GM23338 (cell line): Measurements from ENCODE around the gene IWS1. TPM values are rescaled to one million over a fixed set of nuclear protein-coding genes. Genes with fewer than 3 reads are reported as not detected.

ENCODE experiments used
- ATAC-seq: fragments of 200-7000 bp; cut with Tn5 transposase; 3 replicates; pipeline ENCODE4 v1.9.1; 2020
- DNase-seq: peaks from one replicate; pipeline ENCODE4 v3.0.0-alpha.2; 2015; ENCODE audit warnings: low spot score
- H2AFZ ChIP-seq: fragments of 200-600 bp; sonication (generic); 2 replicates; pipeline ENCODE4 v1.8.0; 2016; ENCODE audit warnings: antibody characterized with exemption, mild to moderate bottlenecking, moderate library complexity
- H3F3A ChIP-seq: fragments of 200-600 bp; sonication (generic); replicated peaks from 2 replicates; pipeline ENCODE4 v1.8.0; 2017; ENCODE audit warnings: antibody characterized with exemption, mixed run types, low read depth
- H3K27ac ChIP-seq: fragments of 200-600 bp; sonication (generic); 2 replicates; pipeline ENCODE4 v1.6.1; 2016; ENCODE audit warnings: low read depth
- H3K27me3 ChIP-seq: fragments of 200-600 bp; sonication (generic); 2 replicates; pipeline ENCODE4 v1.8.0; 2016; ENCODE audit warnings: mild to moderate bottlenecking, mixed run types, moderate library complexity; ENCODE audit not compliant: insufficient read depth
- H3K36me3 ChIP-seq: fragments of 200-600 bp; sonication (generic); 2 replicates; pipeline ENCODE4 v1.8.0; 2016; ENCODE audit warnings: mild to moderate bottlenecking; ENCODE audit not compliant: insufficient read depth
- H3K4me1 ChIP-seq: fragments of 200-600 bp; sonication (generic); 2 replicates; pipeline ENCODE4 v1.8.0; 2016; ENCODE audit warnings: mild to moderate bottlenecking, moderate library complexity; ENCODE audit not compliant: insufficient read depth
- H3K4me2 ChIP-seq: fragments of 200-600 bp; sonication (generic); 2 replicates; pipeline ENCODE4 v1.7.1; 2017; ENCODE audit warnings: mixed run types
- H3K4me3 ChIP-seq: fragments of 200-600 bp; sonication (generic); 2 replicates; pipeline ENCODE4 v1.6.1; 2016; ENCODE audit warnings: mixed run types
- H3K79me2 ChIP-seq: fragments of 200-600 bp; sonication (generic); replicated peaks from 2 replicates; pipeline ENCODE4 v1.8.0; 2017; ENCODE audit warnings: mild to moderate bottlenecking; ENCODE audit not compliant: insufficient read depth
- H3K9me2 ChIP-seq: fragments of 200-600 bp; sonication (generic); 2 replicates; pipeline ENCODE4 v1.8.0; 2017; ENCODE audit not compliant: insufficient read depth
- H4K20me1 ChIP-seq: fragments of 200-600 bp; sonication (generic); replicated peaks from 2 replicates; pipeline ENCODE4 v1.8.0; 2017; ENCODE audit warnings: mild to moderate bottlenecking; ENCODE audit not compliant: insufficient read depth
- H3K27ac Mint-ChIP-seq: 2 replicates; pipeline ENCODE4 v1.8.0; 2020; ENCODE audit warnings: inconsistent platforms, mild to moderate bottlenecking, moderate library complexity, mixed read lengths
- H3K27me3 Mint-ChIP-seq: 3 replicates; pipeline ENCODE4 v1.8.0; 2022; ENCODE audit warnings: low read depth, mild to moderate bottlenecking, moderate library complexity, mixed read lengths, inconsistent platforms; ENCODE audit not compliant: insufficient read depth, poor library complexity
- H3K36me3 Mint-ChIP-seq: 3 replicates; pipeline ENCODE4 v1.8.0; 2021; ENCODE audit warnings: low read depth, mild to moderate bottlenecking, inconsistent platforms, moderate library complexity, mixed read lengths
- H3K4me1 Mint-ChIP-seq: 3 replicates; pipeline ENCODE4 v1.8.0; 2020; ENCODE audit warnings: mild to moderate bottlenecking, inconsistent platforms, mixed read lengths
- H3K4me3 Mint-ChIP-seq: 3 replicates; pipeline ENCODE4 v1.8.0; 2021; ENCODE audit warnings: moderate library complexity, mild to moderate bottlenecking, inconsistent platforms, mixed read lengths
- H3K9me3 Mint-ChIP-seq: 3 replicates; pipeline ENCODE4 v1.8.0; 2020; ENCODE audit warnings: moderate library complexity, mild to moderate bottlenecking, inconsistent platforms, mixed read lengths
- CREB1 ChIP-seq: fragments of 250-450 bp; sonication (Bioruptor Pico); IDR thresholded peaks from 2 replicates; pipeline ENCODE4 v1.5.0; 2020; ENCODE audit warnings: low read depth, mild to moderate bottlenecking, moderate library complexity
- CTCF ChIP-seq, 2 experiments: fragments of 200-600 bp in 1 of 2; sonication (generic) in 1 of 2; conservative IDR thresholded peaks; 2 replicates each; pipeline versions ENCODE4 v1.5.1 to v1.6.1; 2016 to 2017; ENCODE audit warnings: antibody characterized with exemption in 2 of 2, low read depth in 2 of 2, mild to moderate bottlenecking in 2 of 2, moderate library complexity in 1 of 2
- ETS1 ChIP-seq: IDR thresholded peaks from 2 replicates; pipeline ENCODE4 v1.6.1; 2016; ENCODE audit warnings: antibody characterized with exemption
- EZH2 ChIP-seq: fragments of 200-600 bp; sonication (generic); IDR thresholded peaks from one replicate; pipeline ENCODE4 v1.8.0; 2017; ENCODE audit warnings: antibody characterized with exemption, mild to moderate bottlenecking, low read depth; ENCODE audit not compliant: unreplicated experiment
- JUNB ChIP-seq: IDR thresholded peaks from one replicate; pipeline ENCODE4 v1.6.1; 2016; ENCODE audit warnings: antibody characterized with exemption; ENCODE audit not compliant: unreplicated experiment
- NANOG ChIP-seq: IDR thresholded peaks from 2 replicates; pipeline ENCODE4 v1.6.1; 2016; ENCODE audit warnings: antibody characterized with exemption, borderline replicate concordance
- POLR2AphosphoS5 ChIP-seq: IDR thresholded peaks from 2 replicates; pipeline ENCODE4 v1.6.1; 2016; ENCODE audit warnings: antibody characterized with exemption, low read depth
- ZNF114 ChIP-seq: fragments of 250-450 bp; sonication (Bioruptor Pico); IDR thresholded peaks from 2 replicates; pipeline ENCODE4 v1.5.0; 2020; ENCODE audit warnings: mild to moderate bottlenecking, moderate library complexity
- ZNF331 ChIP-seq: fragments of 250-450 bp; sonication (Bioruptor Pico); IDR thresholded peaks from 2 replicates; pipeline ENCODE4 v1.5.0; 2020; ENCODE audit warnings: low read depth, mild to moderate bottlenecking, moderate library complexity
- ZNF462 ChIP-seq: fragments of 250-450 bp; sonication (Bioruptor Pico); IDR thresholded peaks from 2 replicates; pipeline ENCODE4 v1.5.0; 2020; ENCODE audit warnings: mild to moderate bottlenecking, moderate library complexity
- polyA plus RNA-seq: library from polyadenylated mRNA; unstranded; fragments of >200 nt; fragmentation: Nextera tagmentation; extraction: Ambion mirVana; gene quantifications from 2 replicates; pipeline ENCODE4 v1.2.1, GENCODE V29; 2016
- total RNA-seq: library from RNA; depleted of rRNA; stranded (reverse); fragments of >200 nt; shearing (Covaris generic); gene quantifications from 2 replicates; pipeline ENCODE4 v1.2.3, GENCODE V29; 2014

The IWS1 gene
- total and polyA plus RNA-seq, 2 experiments from 2014 or later, result 82.8 to 97.2 TPM

GRCh38 chr2:127503491-127503890, 22.8 kb downstream of the IWS1 start:
- H2AFZ ChIP-seq, result no peak overlapping the region
- DNase-seq, result no peak
- H3K27me3 Mint-ChIP-seq, result no peaks in the 10 kb centered on the region
- H3F3A ChIP-seq, result 0 out of 2 replicates have a peak, but pooled peaks cover 4% of the 10 kb centered on the region
- H3K4me1 ChIP-seq, result 0 out of 2 replicates have a peak, but pooled peaks cover 4% of the 10 kb centered on the region
- no peak overlapping the region for H3K4me2 ChIP-seq
- peaks cover 56% of the 10 kb centered on the region for H3K36me3 ChIP-seq
- no peak for ATAC-seq
- H3K4me3 Mint-ChIP-seq, result no peak overlapping the region
- no peaks in the 10 kb centered on the region for H3K27me3 ChIP-seq
- no peak overlapping the region for H3K4me3 ChIP-seq
- peaks cover under 1% of the 10 kb centered on the region; the same call in 2 of the 3 replicates for H3K4me1 Mint-ChIP-seq
- no peak overlapping the region for H3K27ac Mint-ChIP-seq
- peaks cover 33% of the 10 kb centered on the region for H4K20me1 ChIP-seq
- H3K9me2 ChIP-seq, result no peaks in the 10 kb centered on the region
- no peaks in the 10 kb centered on the region; the same call in 2 of the 3 replicates for H3K9me3 Mint-ChIP-seq
- TF ChIP-seq NANOG, result no peak
- no peak for TF ChIP-seq ZNF114 (CRISPR knock-in tag)
- no peak for TF ChIP-seq CTCF (conservative IDR thresholded peaks at IDR 0.05; ENCODE audit: low read depth in 2 of 2)
- TF ChIP-seq ZNF462 (CRISPR knock-in tag), result no peak
- no peak for TF ChIP-seq CREB1 (CRISPR knock-in tag)
- TF ChIP-seq ETS1, result no peak
- no peak for TF ChIP-seq EZH2
- no peak for TF ChIP-seq ZNF331 (CRISPR knock-in tag)
- TF ChIP-seq JUNB, result no peak
- no peak for TF ChIP-seq POLR2AphosphoS5
- no peak overlapping the region for H3K27ac ChIP-seq
- peaks cover 35% of the 10 kb centered on the region for H3K79me2 ChIP-seq
- H3K36me3 Mint-ChIP-seq, result peaks cover 66% of the 10 kb centered on the region
